NB4 (cell line): Measurements from ENCODE around the gene LRRC8B.
A peak's percentile ranks its signal among the peaks of the same experiment; 100 is the strongest.

Source experiments
- DNase-seq: peaks from one replicate; pipeline ENCODE4 v3.0.0; 2010; ENCODE audit warnings: low read depth
- H3K4me3 ChIP-seq: one replicate; pipeline ENCODE4 v1.5.1; 2011; ENCODE audit warnings: mild to moderate bottlenecking, low read depth, low read length, moderate library complexity
- CTCF ChIP-seq: IDR thresholded peaks from one replicate; pipeline ENCODE4 v1.5.1; 2012; ENCODE audit warnings: low read depth, low read length
- MAX ChIP-seq: IDR thresholded peaks from 2 replicates; pipeline ENCODE4 v1.6.1; 2011; ENCODE audit warnings: low read depth, low read length
- MYC ChIP-seq: IDR thresholded peaks from 2 replicates; pipeline ENCODE4 v1.6.1; 2011; ENCODE audit warnings: low read depth, low read length
- POLR2A ChIP-seq: IDR thresholded peaks from 2 replicates; pipeline ENCODE4 v1.6.1; 2011; ENCODE audit warnings: mild to moderate bottlenecking; ENCODE audit not compliant: insufficient read length; ENCODE audit errors: extremely low read depth

Gene LRRC8B

GRCh38 chr1:89594096-89594740 is 69.6 kb downstream of the LRRC8B start:
- H3K4me3 ChIP-seq = no peak overlapping the region
- TF ChIP-seq MAX = no peak
- TF ChIP-seq POLR2A = no peak
- TF ChIP-seq CTCF = no peak
- TF ChIP-seq MYC = no peak
- DNase-seq = no peak

GRCh38 chr1:89596698-89597097 is 72.1 kb downstream of the LRRC8B start:
- DNase-seq = no peak
- H3K4me3 ChIP-seq = no peak overlapping the region
- TF ChIP-seq CTCF (no peak), POLR2A (no peak), MYC (no peak), MAX (no peak)

GRCh38 chr1:89598450-89599331 is 74.1 kb downstream of the LRRC8B start:
- H3K4me3 ChIP-seq = no peak overlapping the region
- peak; percentile 52 for DNase-seq
- TF ChIP-seq POLR2A (no peak), MYC (no peak), MAX (no peak), CTCF (peak; percentile 44)

GRCh38 chr1:89599332-89599630 is 74.7 kb downstream of the LRRC8B start:
- TF ChIP-seq MYC (no peak), CTCF (no peak), MAX (no peak), POLR2A (no peak)
- DNase-seq = no peak
- no peak overlapping the region for H3K4me3 ChIP-seq

- DNase-seq = no peak
- TF ChIP-seq MAX (no peak), MYC (no peak), POLR2A (no peak), CTCF (no peak)
- no peak overlapping the region for H3K4me3 ChIP-seq
Observed at GRCh38 chr1:89600451-89601224, 76.0 kb downstream of the LRRC8B start.
